ENCODE measurements around the gene BACH2.

- no peak for TF ChIP-seq EZH2 (IDR thresholded peaks at IDR 0.05; ENCODE audit: insufficient read depth, poor library complexity, severe bottlenecking)
- TF ChIP-seq EZH2phosphoT487 (IDR thresholded peaks at IDR 0.05; ENCODE audit: insufficient read depth, low read depth): no peak
These were observed 277.4 kb downstream of the BACH2 start for GRCh38 chr6:90019216-90019615.

Data from GM23248 (cell line).